NCI-H2107 treated with DMSO at 0.1 percent for 48 hours (cell line): Measurements from ENCODE around the gene BCOR.

ENCODE experiments used
- DNase-seq: peaks from one replicate; lab custom pipeline; 2025; ENCODE audit not compliant: unreplicated experiment; lab: John Stamatoyannopoulos, UW

BCOR gene

GRCh38 chrX:40066700-40067099 is 31.1 kb downstream of the BCOR start:
- DNase-seq = no peak

- no peak for DNase-seq
These were observed 32.3 kb downstream of the BCOR start for GRCh38 chrX:40065296-40066046.

DNA sequence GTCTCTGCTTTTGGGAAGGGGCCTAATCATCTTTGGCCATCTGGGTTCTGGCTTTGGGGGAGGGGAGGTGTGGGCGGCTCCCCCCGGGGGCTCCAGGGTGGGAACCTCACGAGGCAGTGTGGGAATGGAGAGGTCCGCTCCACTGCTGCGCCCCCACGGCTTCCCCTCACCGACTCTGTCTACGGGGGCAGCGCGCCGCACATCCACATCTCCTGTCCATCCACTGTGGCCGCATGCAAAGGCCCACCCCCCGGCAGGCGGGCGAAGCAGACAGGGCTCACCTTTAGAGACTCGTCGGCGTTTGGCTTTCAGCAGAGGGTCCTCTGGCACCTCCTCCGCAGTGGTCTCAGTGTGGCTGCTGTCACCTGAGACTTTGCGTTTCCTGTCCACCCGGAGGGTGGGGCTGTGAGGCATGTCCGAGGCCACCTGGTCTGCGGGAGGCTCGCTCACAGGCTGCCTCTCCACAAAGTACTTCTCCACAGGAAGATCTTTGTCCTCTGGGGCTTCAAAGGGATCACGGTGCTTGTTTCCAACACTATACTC is 33.6 kb downstream of the BCOR start:
- DNase-seq = no peak

DNA sequence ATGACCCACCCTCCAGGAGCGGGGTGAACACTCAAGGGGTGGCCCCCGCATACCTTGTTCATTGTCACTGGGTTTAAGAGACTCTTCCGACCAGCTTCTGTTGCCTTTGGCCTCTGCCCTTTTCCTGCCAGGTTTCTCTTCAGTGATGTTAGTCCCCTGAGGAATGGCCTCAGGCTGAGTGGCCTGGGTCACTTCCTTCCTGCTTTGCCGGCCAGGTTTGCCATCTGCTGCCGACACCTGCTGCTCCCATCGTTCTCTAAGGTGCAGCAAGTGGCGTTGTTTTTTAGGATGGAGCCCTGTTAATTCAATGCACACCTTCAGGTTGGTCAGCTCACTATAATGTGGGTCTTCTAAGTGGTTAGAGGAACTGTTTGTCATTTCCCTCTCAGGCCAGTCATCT is 34.2 kb downstream of the BCOR start:
- DNase-seq = no peak

DNA sequence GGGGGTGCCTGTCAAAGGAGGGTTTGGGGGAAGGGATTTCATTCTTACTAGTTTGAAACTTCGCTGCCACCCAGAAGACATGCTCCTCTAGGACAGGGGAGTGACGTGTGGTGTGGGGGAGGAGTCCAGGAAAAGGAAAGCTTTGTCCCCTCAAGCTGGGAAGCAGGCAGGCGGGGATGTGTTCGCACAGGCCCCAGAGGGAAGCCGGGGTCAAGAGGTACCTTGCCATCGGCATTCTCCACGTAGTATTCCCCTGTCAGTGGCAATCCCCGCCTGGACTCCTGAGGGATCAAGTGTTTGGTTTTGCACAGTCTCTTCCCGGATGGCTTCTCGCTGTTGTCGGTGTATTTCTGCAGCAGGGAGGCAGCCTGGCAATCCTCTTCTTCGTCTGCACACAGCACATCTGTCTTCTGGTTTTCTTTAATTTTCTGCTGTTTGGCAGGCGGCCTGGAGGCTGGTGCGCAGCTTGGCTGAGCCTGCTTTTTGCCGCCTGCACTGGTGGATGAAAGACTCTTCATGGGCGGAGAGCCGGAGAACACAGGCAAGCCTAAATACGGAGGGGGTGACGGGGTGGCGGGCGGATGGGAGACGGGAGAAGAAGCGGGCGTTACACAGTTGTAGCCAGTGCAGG is 35.1 kb downstream of the BCOR start:
- DNase-seq = no peak

GRCh38 chrX:40061871-40062524 is 35.8 kb downstream of the BCOR start:
- no peak for DNase-seq

DNA sequence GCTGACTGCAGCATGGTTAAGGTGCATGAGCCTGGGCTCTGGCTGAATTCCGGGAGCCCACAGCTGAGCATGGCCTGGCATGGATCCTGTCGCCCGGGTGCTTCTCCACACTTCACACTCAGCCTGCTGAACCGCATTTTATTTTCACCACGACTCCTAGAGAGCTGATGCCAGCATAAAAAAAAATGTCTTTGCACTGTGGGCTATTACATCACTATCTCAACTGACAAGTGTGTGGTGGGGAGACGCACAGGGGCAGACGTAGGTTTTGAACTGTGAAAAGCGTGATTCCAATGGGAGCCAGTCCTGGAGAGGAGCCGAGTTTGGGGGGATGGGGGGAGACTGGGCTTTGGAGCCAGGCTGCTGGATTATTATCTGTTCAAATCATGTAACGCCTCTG is 36.8 kb downstream of the BCOR start:
- DNase-seq = no peak

GRCh38 chrX:40060356-40060845 is 37.4 kb downstream of the BCOR start:
- DNase-seq = no peak

DNA sequence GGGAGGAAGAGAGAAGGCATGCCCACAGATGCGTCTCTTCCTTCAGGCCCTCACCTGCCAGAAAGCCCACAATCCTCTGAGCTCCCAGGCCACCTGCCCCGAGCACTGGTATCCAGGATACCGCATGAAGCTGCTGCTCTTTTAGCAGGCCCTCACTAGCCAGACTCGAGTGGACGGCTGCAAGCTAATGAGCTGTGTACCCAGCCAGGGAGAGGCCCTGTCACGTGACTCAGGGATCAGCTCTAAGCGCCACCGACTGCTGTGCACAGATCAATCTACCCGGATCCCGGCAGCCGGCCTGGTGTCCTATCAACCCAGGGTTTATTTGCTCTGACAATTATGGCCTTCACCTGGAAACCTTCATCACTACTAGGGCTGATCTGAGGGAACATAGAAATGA is 39.0 kb downstream of the BCOR start:
- peak; percentile 88 for DNase-seq

DNA sequence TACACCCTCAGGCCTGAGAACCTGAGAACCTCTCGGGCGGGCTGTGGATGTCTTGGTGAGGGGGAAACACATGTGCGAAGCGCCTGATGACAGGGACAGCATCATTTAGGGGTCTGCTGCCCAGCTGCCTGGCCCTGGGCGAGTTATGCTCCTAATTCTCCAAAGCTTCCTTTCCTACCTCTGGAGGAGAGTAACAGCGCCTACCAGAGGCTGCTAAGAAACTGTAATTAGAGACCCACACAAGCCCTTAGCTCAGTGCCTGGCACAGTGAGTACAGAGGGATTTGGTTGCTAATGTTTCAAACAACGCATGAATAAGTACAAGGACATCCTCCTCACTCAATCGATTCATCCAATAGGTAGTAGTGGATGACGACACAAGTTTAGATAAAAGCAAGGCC is 40.4 kb downstream of the BCOR start:
- no peak for DNase-seq

DNA sequence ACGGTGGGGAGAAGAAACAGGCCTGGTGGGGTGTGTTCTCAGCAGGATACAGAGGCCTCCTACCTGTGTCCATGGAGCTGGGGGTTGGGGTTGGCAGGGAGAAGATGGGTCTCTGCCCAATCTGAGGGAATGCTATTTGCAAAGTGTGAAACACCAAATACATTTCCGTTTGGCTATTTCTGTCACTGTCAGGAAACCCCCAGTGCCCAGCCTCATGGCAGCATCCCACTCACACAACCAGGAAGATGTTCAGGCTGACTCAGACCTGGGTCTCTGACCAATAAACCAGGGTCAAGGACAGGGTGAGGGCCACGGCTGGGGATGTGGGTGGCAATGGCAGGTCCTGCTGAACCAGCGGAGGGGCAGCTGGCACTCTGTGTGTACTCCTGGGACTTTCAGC is 41.3 kb downstream of the BCOR start:
- DNase-seq = no peak

DNA sequence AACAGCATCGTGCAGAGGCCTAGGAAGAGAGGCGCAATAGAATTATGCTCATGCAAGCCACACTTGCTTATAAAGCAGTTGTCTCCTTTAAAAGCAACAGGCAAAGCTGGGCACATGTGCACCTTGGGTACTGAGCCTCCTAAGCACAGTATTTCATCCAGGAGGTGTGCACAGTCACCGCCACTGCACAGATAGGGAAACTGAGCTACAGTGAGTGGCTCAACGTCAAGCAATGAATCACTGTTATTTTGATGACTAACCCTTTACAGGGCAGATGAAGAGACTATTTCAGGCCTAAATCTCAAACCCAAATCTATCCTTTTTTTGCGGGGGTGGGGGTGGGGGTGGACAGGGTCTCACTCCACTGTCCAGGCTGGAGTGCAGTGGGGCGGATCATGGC is 42.3 kb downstream of the BCOR start:
- no peak for DNase-seq

- DNase-seq = no peak
These were observed 43.0 kb downstream of the BCOR start for GRCh38 chrX:40054793-40055192.

DNA sequence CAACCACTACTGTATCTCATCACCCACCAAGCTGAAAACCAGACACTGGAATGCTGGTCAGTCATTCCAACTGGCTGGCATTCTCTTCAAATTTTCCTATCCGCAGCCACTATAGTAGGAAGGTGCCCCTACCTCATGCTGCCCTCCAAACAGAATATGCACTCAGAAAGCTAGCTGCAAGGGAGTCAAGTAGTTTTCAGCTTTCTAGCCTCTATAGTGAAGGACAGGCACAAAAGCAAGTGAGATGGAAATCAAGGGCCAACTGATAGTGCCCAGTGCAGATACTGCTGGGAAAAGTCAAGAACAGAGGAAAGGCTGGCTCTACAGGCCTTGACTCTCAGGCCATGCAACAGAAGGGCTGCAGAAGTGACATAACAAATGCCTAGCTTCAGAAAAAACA is 47.2 kb downstream of the BCOR start:
- no peak for DNase-seq

DNA sequence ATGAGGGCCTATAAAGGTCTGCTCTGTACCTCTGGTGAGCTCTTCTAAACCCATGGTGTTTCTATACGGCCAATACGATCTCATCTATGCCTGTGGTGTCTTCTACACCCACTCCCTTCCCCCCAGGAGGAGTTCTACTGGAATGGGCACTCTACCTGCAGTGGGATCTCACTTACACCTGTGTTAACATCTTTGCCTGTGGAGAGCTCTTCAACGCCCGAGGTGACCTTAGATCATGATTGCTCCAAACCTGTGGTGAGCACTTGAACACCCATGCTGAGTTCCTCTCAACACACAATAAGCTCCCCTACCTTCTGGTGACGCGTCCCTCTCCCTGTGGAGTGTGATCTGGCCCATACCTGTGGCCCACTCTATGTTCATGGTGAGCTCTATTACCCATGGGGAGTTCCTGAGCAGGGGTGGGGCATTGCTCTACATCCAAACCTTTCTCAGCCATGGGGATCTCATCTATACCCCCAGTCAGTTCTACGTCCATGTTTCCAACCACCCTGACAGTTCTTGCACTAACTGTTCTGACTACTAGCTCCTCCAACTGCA is 48.6 kb downstream of the BCOR start:
- no peak for DNase-seq

DNA sequence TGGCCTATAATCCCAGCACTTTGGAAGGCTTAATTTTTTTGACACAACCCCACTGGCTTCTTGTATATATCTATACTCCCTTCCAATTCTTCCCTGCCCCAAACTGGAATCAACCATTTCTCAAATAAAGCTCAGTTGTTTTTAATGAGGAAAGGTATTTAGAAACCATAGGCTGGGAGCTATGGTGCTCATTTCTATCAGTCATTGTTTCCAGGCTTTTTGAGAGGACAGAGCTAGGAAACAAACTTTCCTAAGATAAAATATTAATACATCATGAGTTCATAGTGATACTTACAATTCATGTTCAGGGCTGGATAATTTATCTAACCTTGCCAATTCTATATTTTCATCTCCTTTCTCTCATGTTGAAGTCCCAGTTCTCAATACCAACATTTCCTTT is 50.3 kb downstream of the BCOR start:
- DNase-seq = no peak

DNA sequence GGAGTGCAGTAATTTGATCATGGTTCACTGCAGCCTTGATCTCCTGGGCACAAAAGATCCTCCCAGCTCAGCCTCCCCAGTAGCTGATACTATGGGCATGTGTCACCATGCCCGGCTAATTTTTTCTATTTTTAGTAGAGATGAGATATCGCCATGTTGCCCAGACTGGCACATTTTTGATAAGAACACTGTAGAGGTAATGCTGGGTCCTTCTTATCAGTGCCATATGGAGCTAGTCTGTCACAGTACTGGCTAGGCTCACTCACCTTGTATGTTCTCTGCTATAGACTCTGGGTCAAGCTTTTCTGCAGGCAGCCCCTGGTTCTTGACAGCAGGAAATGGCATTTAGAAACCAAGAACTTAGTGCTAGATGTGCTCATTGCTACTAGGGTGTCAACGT is 53.9 kb downstream of the BCOR start:
- no peak for DNase-seq

- no peak for DNase-seq
These were observed 55.8 kb downstream of the BCOR start for GRCh38 chrX:40041915-40042314.

DNA sequence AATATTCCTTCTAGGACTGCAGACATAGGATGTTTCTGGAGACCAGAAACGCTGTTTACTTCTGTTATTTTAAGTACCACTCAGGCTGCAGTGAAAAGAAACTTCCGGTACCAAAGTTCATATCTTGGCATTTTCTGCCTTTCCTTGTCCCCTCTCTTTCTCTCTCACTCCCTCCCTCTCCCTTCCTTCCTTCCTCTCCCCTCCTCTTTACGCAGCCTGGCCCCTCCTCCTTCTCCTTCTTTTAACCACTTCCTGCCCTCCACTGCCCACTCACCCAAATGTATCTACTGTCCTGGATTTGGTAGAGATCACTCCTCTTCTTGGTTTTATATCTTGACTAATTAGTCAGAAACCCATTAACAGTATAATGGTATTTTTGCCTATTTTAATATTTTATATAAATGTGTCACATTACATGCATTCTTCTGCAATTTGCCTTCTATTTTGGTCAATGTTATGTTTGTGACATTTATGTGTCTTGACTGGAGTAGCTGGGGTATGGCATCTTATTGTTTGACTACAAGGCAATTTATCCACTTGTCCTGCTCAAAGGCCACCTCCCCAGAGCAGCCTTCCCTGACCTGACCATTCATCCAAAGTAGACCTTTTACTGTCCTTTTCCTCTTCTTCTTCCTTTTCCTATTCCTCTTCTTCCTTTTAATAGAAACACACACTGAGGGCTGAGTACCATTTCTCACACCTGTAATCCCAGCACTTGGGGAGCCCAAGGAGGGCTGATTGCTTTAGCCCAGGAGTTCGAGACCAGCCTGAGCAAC is 56.9 kb downstream of the BCOR start:
- no peak for DNase-seq

GRCh38 chrX:40039887-40040286 is 57.9 kb downstream of the BCOR start:
- no peak for DNase-seq

DNA sequence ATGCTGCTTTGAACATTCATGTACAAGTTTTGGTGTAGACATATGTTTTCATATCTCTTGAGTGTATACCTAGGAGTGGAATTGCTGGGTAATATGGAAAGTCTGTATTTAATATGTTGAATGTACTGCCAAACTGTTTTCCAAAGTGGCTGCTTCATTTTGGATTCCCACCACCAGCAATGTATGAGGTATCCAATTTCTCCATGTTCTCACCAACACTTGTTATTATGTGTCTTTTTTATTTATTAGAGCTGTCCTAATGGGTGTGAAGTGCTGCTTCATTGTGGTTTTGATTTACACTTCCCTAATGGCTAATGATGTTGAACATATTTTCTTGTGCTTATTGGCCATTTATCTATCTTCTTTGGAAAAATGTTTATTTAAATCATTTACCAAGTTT is 60.4 kb downstream of the BCOR start:
- no peak for DNase-seq
